Esophagus squamous epithelium (tissue), 5 donors: ENCODE data around the gene MTHFSD. TPM values are rescaled to one million over a fixed set of nuclear protein-coding genes. Genes with fewer than 3 reads are reported as not detected.

Experiments used
- DNase-seq: peaks from one replicate; lab custom pipeline; 2025; lab: John Stamatoyannopoulos, UW
- H3K27ac ChIP-seq, 4 donors: fragments of 200-600 bp; sonication (generic); one replicate each; pipeline ENCODE4 v1.5.1; 2016 to 2019; ENCODE audit warnings: mild to moderate bottlenecking in 1 of 4
- H3K27me3 ChIP-seq, 4 donors: fragments of 200-600 bp; sonication (generic); 1 replicate in 3 of 4; 2 replicates in 1 of 4; pipeline versions ENCODE4 v1.5.1 to v1.6.0; 2017 to 2021; ENCODE audit warnings: antibody characterized with exemption in 1 of 4
- H3K36me3 ChIP-seq, 3 donors: fragments of 200-600 bp; sonication (generic); one replicate each; pipeline ENCODE4 v1.5.1; 2016 to 2019
- H3K4me1 ChIP-seq, 3 donors: fragments of 200-600 bp; sonication (generic); one replicate each; pipeline ENCODE4 v1.5.1; 2017 to 2019
- H3K4me3 ChIP-seq, 4 donors: fragments of 200-600 bp; sonication (generic); 1 replicate in 3 of 4; 2 replicates in 1 of 4; pipeline ENCODE4 v1.5.1; 2016 to 2019; ENCODE audit warnings: mild to moderate bottlenecking in 2 of 4, moderate library complexity in 1 of 4
- H3K9me3 ChIP-seq, 3 donors: fragments of 200-600 bp; sonication (generic); one replicate each; pipeline ENCODE4 v1.5.1; 2016 to 2019
- CTCF ChIP-seq, 6 experiments: fragments of 450-650 bp in 4 of 6; fragments of 200-600 bp in 2 of 6; sonication (generic) in 2 of 6; IDR thresholded peaks; one replicate each; pipeline ENCODE4 v1.5.1; 2016 to 2019; ENCODE audit warnings: antibody characterized with exemption in 6 of 6, mild to moderate bottlenecking in 4 of 6, moderate library complexity in 4 of 6
- POLR2A ChIP-seq, 4 donors: fragments of 450-650 bp; IDR thresholded peaks; one replicate each; pipeline ENCODE4 v1.6.1; 2017; ENCODE audit warnings: antibody characterized with exemption in 4 of 4, mild to moderate bottlenecking in 4 of 4, moderate library complexity in 3 of 4
- WGBS, 2 donors: methylation state at CpG; one replicate each; pipeline ENCODE4 v1.1.5; 2018; 5-methylcytosine and 5-hydroxymethylcytosine counted together
- intact Hi-C: fragments of 100-400 bp; cut with DNase I; formaldehyde crosslinking; loops from one replicate; pipeline ENCODE4 v1.15.0; 2022
- total RNA-seq, 4 donors: library from RNA; depleted of rRNA; stranded (reverse); fragments of >200 nt; gene quantifications; one replicate each; pipeline ENCODE4 v1.1.0, GENCODE V29; 2016
- donor health status: DM: yes; HTN: yes; CAD: no.

MTHFSD gene
- total RNA-seq, 4 donors from 2014 or later: 10.7 to 17.7 (median 14.8) TPM

DNA sequence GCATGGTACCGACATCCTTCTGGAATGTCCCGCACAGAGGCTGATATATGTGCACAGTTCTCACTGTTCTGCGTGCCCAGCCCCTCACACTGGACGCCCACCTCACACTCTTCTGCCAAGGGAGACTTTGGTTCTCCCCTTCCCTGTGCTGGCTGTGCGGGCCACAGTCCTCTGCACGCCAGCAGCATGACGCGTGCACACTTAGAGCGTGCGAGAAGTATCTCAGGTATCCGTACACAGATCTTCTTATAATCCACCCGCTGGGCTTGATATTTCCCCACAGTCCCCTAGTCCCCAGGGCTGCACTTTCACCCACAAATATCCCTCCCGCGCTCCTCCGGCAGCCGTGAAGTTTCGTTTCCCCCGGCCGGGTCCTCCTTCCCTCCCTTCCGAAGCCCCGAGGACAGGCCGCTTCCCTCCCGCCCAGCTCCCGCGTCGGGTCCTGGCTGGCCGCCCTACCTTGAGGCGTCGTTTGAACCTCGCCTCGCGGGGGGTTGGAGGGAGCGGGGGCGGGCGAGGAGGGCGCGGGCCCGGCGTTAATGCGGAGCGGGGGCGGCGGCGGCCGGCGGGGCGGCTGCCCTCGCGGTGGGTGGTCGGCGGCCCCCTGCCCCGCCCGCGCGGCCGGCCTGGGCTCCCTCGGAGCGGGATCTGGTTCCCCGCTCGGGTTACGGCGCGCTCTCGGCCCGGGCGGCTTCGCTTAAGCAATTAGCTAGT, 49.7 kb downstream of the MTHFSD start:
- DNase-seq: no peak
- Histone ChIP-seq H3K4me3 (peak overlapping the region; percentile 14 to 69 (median 64)), H3K36me3 (no peaks in the 10 kb centered on the region), H3K9me3 (no peaks in the 10 kb centered on the region), H3K27me3 (peaks cover 6 to 100% (median 26%) of the 10 kb centered on the region in 4 donors), H3K4me1 (peaks cover 19 to 64% (median 22%) of the 10 kb centered on the region in 3 donors), H3K27ac (peak overlapping the region; percentile 83 to 95 (median 94))
- WGBS, 2 donors: 7 to 10% methylated on average over 11 to 24 of the region's 67 CpGs
- no peak for TF ChIP-seq POLR2A (IDR thresholded peaks at IDR 0.05)
- no peak for TF ChIP-seq CTCF (IDR thresholded peaks at IDR 0.05)
- intact Hi-C loops: loop anchor here (5.0 kb wide), 1 partner anchor 163 kb away; no protein-coding TSS in a partner anchor

GRCh38 chr16:86504315-86505184, 50.5 kb downstream of the MTHFSD start:
- intact Hi-C loops: loop anchor here (5.0 kb wide), 1 partner anchor 162 kb away; no protein-coding TSS in a partner anchor
- peaks cover 12 to 100% (median 24%) of the 10 kb centered on the region in 4 donors for H3K27me3 ChIP-seq
- H3K27ac ChIP-seq: peak overlapping the region; percentile 83 to 95 (median 94)
- DNase-seq: no peak
- H3K36me3 ChIP-seq: no peaks in the 10 kb centered on the region
- H3K4me1 ChIP-seq: peaks cover 15 to 61% (median 15%) of the 10 kb centered on the region in 3 donors
- peak overlapping the region in 3 of 4 donors; percentile 63 to 69 (median 64) for H3K4me3 ChIP-seq
- 29 to 41% methylated on average over 23 to 24 of the region's 27 CpGs for whole genome bisulfite sequencing, 2 donors
- no peaks in the 10 kb centered on the region for H3K9me3 ChIP-seq
- TF ChIP-seq POLR2A (IDR thresholded peaks at IDR 0.05) (no peak), CTCF (IDR thresholded peaks at IDR 0.05) (no peak)

DNA sequence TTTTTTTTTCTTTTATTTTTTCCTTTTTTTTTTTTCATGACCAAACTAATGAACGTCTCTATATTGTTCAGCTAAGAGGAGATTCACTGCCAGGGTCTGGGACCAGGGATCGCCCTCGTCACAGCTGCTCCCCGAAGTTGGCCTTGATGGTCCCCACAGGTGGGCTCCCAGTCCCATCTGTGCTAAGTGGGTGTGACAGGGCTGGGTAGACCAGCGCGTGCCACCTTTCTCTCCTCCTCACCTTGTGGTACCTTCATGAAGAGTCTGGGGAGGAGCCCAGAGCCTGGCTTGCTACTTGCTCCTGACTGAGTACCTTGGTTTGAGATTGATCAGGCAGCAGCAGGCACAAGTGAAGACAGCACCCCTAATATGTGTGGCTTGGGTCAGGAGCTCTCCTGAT, 51.2 kb downstream of the MTHFSD start:
- peaks cover 12 to 100% (median 30%) of the 10 kb centered on the region in 4 donors for H3K27me3 ChIP-seq
- peak overlapping the region in 3 of 4 donors; percentile 27 to 69 (median 64) for H3K4me3 ChIP-seq
- H3K4me1 ChIP-seq: peaks cover 8 to 61% (median 14%) of the 10 kb centered on the region in 3 donors
- peak overlapping the region; percentile 83 to 95 (median 94) for H3K27ac ChIP-seq
- 14 to 23% methylated on average over 4 to 6 of the region's 6 CpGs for WGBS, 2 donors
- no peak for DNase-seq
- intact Hi-C loops: no loop called here
- TF ChIP-seq POLR2A (IDR thresholded peaks at IDR 0.05) (no peak), CTCF (IDR thresholded peaks at IDR 0.05) (no peak)
- H3K9me3 ChIP-seq: no peaks in the 10 kb centered on the region
- no peaks in the 10 kb centered on the region for H3K36me3 ChIP-seq

GRCh38 chr16:86502856-86503748, 51.9 kb downstream of the MTHFSD start:
- WGBS, 2 donors: 13 to 20% methylated on average over 20 to 22 of the region's 22 CpGs
- Histone ChIP-seq H3K4me1 (peaks cover under 1 to 61% (median 8%) of the 10 kb centered on the region in 3 donors), H3K4me3 (peak overlapping the region in 3 of 4 donors; percentile 27 to 64 (median 45)), H3K27me3 (peaks cover 12 to 100% (median 31%) of the 10 kb centered on the region in 4 donors), H3K9me3 (no peaks in the 10 kb centered on the region), H3K27ac (peak overlapping the region; percentile 60 to 95 (median 92)), H3K36me3 (no peaks in the 10 kb centered on the region)
- DNase-seq: no peak
- no peak for TF ChIP-seq POLR2A (IDR thresholded peaks at IDR 0.05)
- TF ChIP-seq CTCF (IDR thresholded peaks at IDR 0.05): no peak
- intact Hi-C loops: no loop called here
